Activated T-cell treated with anti-CD3 and anti-CD28 coated beads for 24 hours (primary cell): ENCODE results near the gene MPV17L2.

ENCODE experiments used
- DNase-seq: peaks from one replicate; pipeline ENCODE4 v3.0.0-alpha.2; 2020; ENCODE audit warnings: low read depth

MPV17L2 gene

GRCh38 chr19:18245297-18245696 lies 52.3 kb downstream of the MPV17L2 start:
- no peak for DNase-seq
